ENCODE measurements around the gene SH3RF2.

DNA sequence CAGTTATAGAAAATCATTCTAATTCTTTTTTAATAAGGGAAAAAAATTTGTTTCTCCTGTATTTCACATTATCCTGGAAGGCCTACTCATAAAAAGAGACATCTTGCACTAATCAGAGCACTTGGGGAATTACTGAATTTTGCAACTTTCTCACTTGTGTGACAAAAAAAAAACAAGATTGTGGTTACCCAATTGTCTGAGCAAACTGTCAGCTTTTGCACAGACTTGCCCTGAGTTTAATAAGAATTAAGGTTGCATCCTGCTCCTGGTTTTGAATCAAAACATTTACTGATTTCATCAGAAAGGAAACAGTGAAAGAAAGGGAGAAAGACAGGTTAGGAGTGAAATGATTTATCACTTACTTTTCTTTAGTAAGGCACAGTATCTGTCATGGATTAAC, 10.6 kb upstream of the SH3RF2 start:
- TF ChIP-seq, protein P1, sequence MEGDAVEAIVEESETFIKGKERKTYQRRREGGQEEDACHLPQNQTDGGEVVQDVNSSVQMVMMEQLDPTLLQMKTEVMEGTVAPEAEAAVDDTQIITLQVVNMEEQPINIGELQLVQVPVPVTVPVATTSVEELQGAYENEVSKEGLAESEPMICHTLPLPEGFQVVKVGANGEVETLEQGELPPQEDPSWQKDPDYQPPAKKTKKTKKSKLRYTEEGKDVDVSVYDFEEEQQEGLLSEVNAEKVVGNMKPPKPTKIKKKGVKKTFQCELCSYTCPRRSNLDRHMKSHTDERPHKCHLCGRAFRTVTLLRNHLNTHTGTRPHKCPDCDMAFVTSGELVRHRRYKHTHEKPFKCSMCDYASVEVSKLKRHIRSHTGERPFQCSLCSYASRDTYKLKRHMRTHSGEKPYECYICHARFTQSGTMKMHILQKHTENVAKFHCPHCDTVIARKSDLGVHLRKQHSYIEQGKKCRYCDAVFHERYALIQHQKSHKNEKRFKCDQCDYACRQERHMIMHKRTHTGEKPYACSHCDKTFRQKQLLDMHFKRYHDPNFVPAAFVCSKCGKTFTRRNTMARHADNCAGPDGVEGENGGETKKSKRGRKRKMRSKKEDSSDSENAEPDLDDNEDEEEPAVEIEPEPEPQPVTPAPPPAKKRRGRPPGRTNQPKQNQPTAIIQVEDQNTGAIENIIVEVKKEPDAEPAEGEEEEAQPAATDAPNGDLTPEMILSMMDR (IDR thresholded peaks at IDR 0.05 in 8 of 11, conservative IDR thresholded peaks at IDR 0.05 in 3 of 11): no peak
- no peak for TF ChIP-seq POLR2AphosphoS5 (IDR thresholded peaks at IDR 0.05)
